ENCODE measurements around the gene FLT3LG. TPM values are rescaled to one million over a fixed set of nuclear protein-coding genes. Genes with fewer than 3 reads are reported as not detected.

FLT3LG gene
- total RNA-seq, 1 experiment from 2014 or later: 1.5 TPM

- CTCF ChIA-PET: interaction anchor here (0.5 to 0.6 kb wide), 2 partner anchors 20 to 72 kb away, joined by 6 to 8 read pairs; partner anchors contain the start of genes NOSIP and RCN3
- no TSS peak for BruUV-seq (replicated peaks)
- DNase-seq (ENCODE audit: low read depth, low spot score): no peak
- no peak; the same call in 1 of the 2 replicates for ATAC-seq
- in situ Hi-C loops (cut with HindIII; ENCODE audit: low pct_unique_long_range_greater_than_20kb, low sequenced_read_pairs) (no loop called here), intact Hi-C loops (cut with micrococcal nuclease; ENCODE audit: unreplicated experiment) (no loop called here)
- TF ChIP-seq CTCF (IDR thresholded peaks at IDR 0.05): no peak
- TF ChIP-seq SIN3A (IDR thresholded peaks at IDR 0.05; ENCODE audit: borderline replicate concordance, insufficient read depth, low read depth, low read length): no peak
- no peak for TF ChIP-seq REST (IDR thresholded peaks at IDR 0.05; ENCODE audit: insufficient read depth in 1 of 2, low read depth in 2 of 2, low read length in 1 of 2)
- no peak for TF ChIP-seq POLR2AphosphoS5 (IDR thresholded peaks at IDR 0.05; ENCODE audit: low read depth, low read length)
- no peak for TF ChIP-seq TCF7L2 (IDR thresholded peaks at IDR 0.05; ENCODE audit: low read depth, low read length)
- no peak overlapping the region for H3K27ac ChIP-seq (ENCODE audit: low read length)
- no peak overlapping the region for H3K4me3 ChIP-seq (ENCODE audit: low read depth in 2 of 2, low read length in 2 of 2)
- H3K36me3 ChIP-seq (ENCODE audit: control insufficient read depth, insufficient read depth, low read length): no peaks in the 10 kb centered on the region
- POLR2A ChIA-PET: no interaction called here
- H3K4me1 ChIP-seq (ENCODE audit: control insufficient read depth, insufficient read depth, low read length): no peaks in the 10 kb centered on the region
- H3K27me3 ChIP-seq (ENCODE audit: control insufficient read depth, insufficient read depth, low read length): no peaks in the 10 kb centered on the region
- no peaks in the 10 kb centered on the region for H3K9me3 ChIP-seq (ENCODE audit: control insufficient read depth, insufficient read depth, low read depth, low read length)
Observed at GRCh38 chr19:49507803-49508494, 33.9 kb downstream of the FLT3LG start.

GRCh38 chr19:49512970-49513745, 39.1 kb downstream of the FLT3LG start:
- CTCF ChIA-PET: interaction anchor here (0.7 kb wide), 1 partner anchor 9 kb away, joined by 3 read pairs; no protein-coding TSS in a partner anchor
- ATAC-seq: peak; percentile 76
- H3K27me3 ChIP-seq (ENCODE audit: control insufficient read depth, insufficient read depth, low read length): no peaks in the 10 kb centered on the region
- H3K36me3 ChIP-seq (ENCODE audit: control insufficient read depth, insufficient read depth, low read length): no peaks in the 10 kb centered on the region
- DNase-seq (ENCODE audit: low read depth, low spot score): no peak
- in situ Hi-C loops (cut with HindIII; ENCODE audit: low pct_unique_long_range_greater_than_20kb, low sequenced_read_pairs): no loop called here
- intact Hi-C loops (cut with micrococcal nuclease; ENCODE audit: unreplicated experiment): no loop called here
- H3K9me3 ChIP-seq (ENCODE audit: control insufficient read depth, insufficient read depth, low read depth, low read length): no peaks in the 10 kb centered on the region
- H3K4me1 ChIP-seq (ENCODE audit: control insufficient read depth, insufficient read depth, low read length): no peaks in the 10 kb centered on the region
- TF ChIP-seq SIN3A (IDR thresholded peaks at IDR 0.05; ENCODE audit: borderline replicate concordance, insufficient read depth, low read depth, low read length) (no peak), CTCF (IDR thresholded peaks at IDR 0.05) (no peak), POLR2AphosphoS5 (IDR thresholded peaks at IDR 0.05; ENCODE audit: low read depth, low read length) (no peak), REST (IDR thresholded peaks at IDR 0.05; ENCODE audit: insufficient read depth in 1 of 2, low read depth in 2 of 2, low read length in 1 of 2) (no peak), TCF7L2 (IDR thresholded peaks at IDR 0.05; ENCODE audit: low read depth, low read length) (no peak)
- H3K4me3 ChIP-seq (ENCODE audit: low read depth in 2 of 2, low read length in 2 of 2): peak overlapping the region; percentile 54 to 61
- no TSS peak for BruUV-seq (replicated peaks)
- POLR2A ChIA-PET: no interaction called here
- no peak overlapping the region for H3K27ac ChIP-seq (ENCODE audit: low read length)
